Esophagus squamous epithelium (tissue), 4 donors: ENCODE results near the gene OPCML.

Experiments used
- POLR2A ChIP-seq, 4 donors: fragments of 450-650 bp; IDR thresholded peaks; one replicate each; pipeline ENCODE4 v1.6.1; 2017; ENCODE audit warnings: antibody characterized with exemption in 4 of 4, mild to moderate bottlenecking in 4 of 4, moderate library complexity in 3 of 4
- TF ChIP-seq, protein P1 (sequence below), 6 experiments: fragments of 450-650 bp in 4 of 6; fragments of 200-600 bp in 2 of 6; sonication (generic) in 2 of 6; IDR thresholded peaks; one replicate each; pipeline ENCODE4 v1.5.1; 2016 to 2019; ENCODE audit warnings: antibody characterized with exemption in 6 of 6, mild to moderate bottlenecking in 4 of 6, moderate library complexity in 4 of 6

DNA sequence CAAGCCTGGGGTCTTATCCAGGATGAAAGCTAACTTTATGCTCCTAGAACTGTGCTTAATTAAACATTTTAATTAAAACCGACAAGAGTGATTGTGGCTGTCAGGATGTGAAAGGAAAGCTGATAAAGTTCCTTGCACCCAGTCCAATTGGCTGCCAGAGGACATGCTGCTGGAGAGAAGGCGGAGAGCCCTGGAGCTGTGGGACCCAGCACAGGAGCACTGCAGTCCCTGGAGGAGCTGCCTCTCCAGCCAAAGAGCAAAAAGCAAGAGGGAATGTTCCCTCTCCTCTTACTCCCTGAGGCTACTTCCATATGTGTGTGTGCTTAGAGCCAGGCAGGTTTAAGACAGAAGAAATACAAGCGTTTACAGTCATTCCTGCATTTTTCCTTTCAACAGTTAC is 118.6 kb downstream of the OPCML start:
- TF ChIP-seq, protein P1, sequence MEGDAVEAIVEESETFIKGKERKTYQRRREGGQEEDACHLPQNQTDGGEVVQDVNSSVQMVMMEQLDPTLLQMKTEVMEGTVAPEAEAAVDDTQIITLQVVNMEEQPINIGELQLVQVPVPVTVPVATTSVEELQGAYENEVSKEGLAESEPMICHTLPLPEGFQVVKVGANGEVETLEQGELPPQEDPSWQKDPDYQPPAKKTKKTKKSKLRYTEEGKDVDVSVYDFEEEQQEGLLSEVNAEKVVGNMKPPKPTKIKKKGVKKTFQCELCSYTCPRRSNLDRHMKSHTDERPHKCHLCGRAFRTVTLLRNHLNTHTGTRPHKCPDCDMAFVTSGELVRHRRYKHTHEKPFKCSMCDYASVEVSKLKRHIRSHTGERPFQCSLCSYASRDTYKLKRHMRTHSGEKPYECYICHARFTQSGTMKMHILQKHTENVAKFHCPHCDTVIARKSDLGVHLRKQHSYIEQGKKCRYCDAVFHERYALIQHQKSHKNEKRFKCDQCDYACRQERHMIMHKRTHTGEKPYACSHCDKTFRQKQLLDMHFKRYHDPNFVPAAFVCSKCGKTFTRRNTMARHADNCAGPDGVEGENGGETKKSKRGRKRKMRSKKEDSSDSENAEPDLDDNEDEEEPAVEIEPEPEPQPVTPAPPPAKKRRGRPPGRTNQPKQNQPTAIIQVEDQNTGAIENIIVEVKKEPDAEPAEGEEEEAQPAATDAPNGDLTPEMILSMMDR (IDR thresholded peaks at IDR 0.05), result no peak
- TF ChIP-seq POLR2A (IDR thresholded peaks at IDR 0.05), result no peak
